Kidney (tissue), 14 donors: ENCODE data around the gene ADAMTSL2. TPM values are rescaled to one million over a fixed set of nuclear protein-coding genes. Genes with fewer than 3 reads are reported as not detected.

ENCODE experiments used
- DNase-seq, 5 donors: peaks; one replicate each; pipeline ENCODE4 v3.0.0-alpha.2; 2013 to 2020
- FAIRE-seq: peaks from 2 replicates; lab custom pipeline; 2012; peaks lifted over from hg19 to GRCh38; lab: Jason Lieb, UNC
- H3K27ac ChIP-seq, 2 donors: one replicate each; pipeline ENCODE4 v1.7.0; 2013; ENCODE audit warnings: low read depth in 2 of 2, low read length in 2 of 2, inconsistent platforms in 1 of 2
- H3K27me3 ChIP-seq: one replicate; pipeline ENCODE4 v1.7.1; 2013; ENCODE audit warnings: low read length, inconsistent platforms; ENCODE audit not compliant: control insufficient read depth, insufficient read depth
- H3K36me3 ChIP-seq, 3 donors: one replicate each; pipeline versions ENCODE4 v1.7.0 to v1.7.1; 2013; ENCODE audit warnings: low read length in 3 of 3, control low read depth in 1 of 3, inconsistent platforms in 1 of 3; ENCODE audit not compliant: insufficient read depth in 3 of 3, control insufficient read depth in 2 of 3
- H3K4me1 ChIP-seq, 3 donors: one replicate each; pipeline versions ENCODE4 v1.7.0 to v1.7.1; 2013; ENCODE audit warnings: low read length in 3 of 3, inconsistent platforms in 1 of 3, low read depth in 1 of 3; ENCODE audit not compliant: control insufficient read depth in 2 of 3, insufficient read depth in 2 of 3
- H3K4me3 ChIP-seq, 3 donors: one replicate each; pipeline versions ENCODE4 v1.7.0 to v1.8.1; 2013; ENCODE audit warnings: low read length in 3 of 3, control low read depth in 1 of 3, inconsistent platforms in 1 of 3
- H3K9ac ChIP-seq, 3 donors: one replicate each; pipeline versions ENCODE4 v1.7.0 to v1.7.1; 2013; ENCODE audit warnings: low read length in 3 of 3, control low read depth in 1 of 3, inconsistent platforms in 1 of 3
- H3K9me3 ChIP-seq, 3 donors: one replicate each; pipeline versions ENCODE4 v1.7.0 to v1.7.1; 2013; ENCODE audit warnings: low read length in 3 of 3, control low read depth in 1 of 3, inconsistent platforms in 1 of 3; ENCODE audit not compliant: control insufficient read depth in 2 of 3, insufficient read depth in 1 of 3
- CTCF ChIP-seq: IDR thresholded peaks from 3 replicates; pipeline ENCODE4 v1.5.1; 2012; ENCODE audit warnings: mild to moderate bottlenecking, moderate library complexity, borderline replicate concordance; ENCODE audit not compliant: insufficient read depth; ENCODE audit errors: extremely low read depth
- intact Hi-C: fragments of 100-400 bp; cut with DNase I; formaldehyde crosslinking; loops from one replicate; pipeline ENCODE4 v1.11.1; 2022
- polyA plus RNA-seq: library from polyadenylated mRNA; stranded (reverse); fragments of 350-450 nt; fragmentation: Illumina TruSeq; extraction: RNeasy Lipid Tissue Mini Kit (QIAGEN cat#74804); gene quantifications from one replicate; pipeline ENCODE4 v1.2.3, GENCODE V29; 2014; ENCODE audit warnings: low read depth, low replicate concordance; ENCODE audit not compliant: insufficient read depth
- total RNA-seq: library from RNA; stranded (reverse); fragmentation: NEBNext Ultra II Directional; extraction: Animal tissue kit (Norgen Biotek cat#: 25700); gene quantifications from one replicate; pipeline ENCODE4 v1.2.1, GENCODE V29; 2021
- donor health status: control.
- donor health status: control.
- donor health status: control.
- donor health status: control.
- donor health status: control.
- donor health status: DM: yes; HTN: yes; CAD: no.
- donor health status: Normal renal cell carcinoma (clear cell type).

The ADAMTSL2 gene
- total and polyA plus RNA-seq, 2 donors from 2014 or later = 20.0 to 32.1 TPM

GRCh38 chr9:133603135-133603927, 68.8 kb downstream of the ADAMTSL2 start:
- FAIRE-seq = no peak
- H3K27me3 ChIP-seq = no peaks in the 10 kb centered on the region

GRCh38 chr9:133604214-133604613, 69.7 kb downstream of the ADAMTSL2 start:
- Histone ChIP-seq H3K27me3 (no peaks in the 10 kb centered on the region), H3K4me3 (no peak overlapping the region), H3K9me3 (peaks cover 0 to 4% (median 0%) of the 10 kb centered on the region in 3 donors), H3K9ac (no peak overlapping the region), H3K36me3 (no peaks in the 10 kb centered on the region), H3K27ac (no peak overlapping the region), H3K4me1 (no peaks in the 10 kb centered on the region)
- no peak for TF ChIP-seq CTCF
- intact Hi-C loops = no loop called here
- DNase-seq (peak in 1 of 5 donors; percentile 36), FAIRE-seq (no peak)

More at GRCh38 chr9:133603135-133603927, 68.8 kb downstream of the ADAMTSL2 start:
- Histone ChIP-seq H3K9ac (no peak overlapping the region), H3K4me3 (no peak overlapping the region), H3K36me3 (no peaks in the 10 kb centered on the region), H3K4me1 (no peaks in the 10 kb centered on the region), H3K27ac (no peak overlapping the region), H3K9me3 (peaks cover 0 to 4% (median 0%) of the 10 kb centered on the region in 3 donors)
- peak in 4 of 5 donors; percentile 20 to 47 (median 36) for DNase-seq
- TF ChIP-seq CTCF = no peak
- intact Hi-C loops = no loop called here

- no peak overlapping the region for H3K4me3 ChIP-seq
- H3K9ac ChIP-seq = no peak overlapping the region
- no peak overlapping the region for H3K27ac ChIP-seq
- H3K9me3 ChIP-seq = no peaks in the 10 kb centered on the region
- H3K36me3 ChIP-seq = no peaks in the 10 kb centered on the region
- intact Hi-C loops = no loop called here
- FAIRE-seq = no peak
- H3K4me1 ChIP-seq = no peaks in the 10 kb centered on the region
- DNase-seq = peak in 1 of 5 donors; percentile 62
- no peaks in the 10 kb centered on the region for H3K27me3 ChIP-seq
- TF ChIP-seq CTCF = no peak
These were observed 70.4 kb downstream of the ADAMTSL2 start for GRCh38 chr9:133604856-133605255.
